H9 (cell line): ENCODE measurements around the gene SSUH2. TPM values are rescaled to one million over a fixed set of nuclear protein-coding genes. Genes with fewer than 3 reads are reported as not detected.
"Not testable (repeated sequence)": the region's sequence is repeated elsewhere in the genome, so short reads cannot be mapped to it uniquely, and the experiment has no call there.

ENCODE experiments used
- DNase-seq: peaks from one replicate; pipeline ENCODE4 v3.0.0-alpha.2; 2017
- H2AFZ ChIP-seq: one replicate; pipeline ENCODE4 v1.6.1; 2013; ENCODE audit warnings: mild to moderate bottlenecking, low read length, control low read depth, moderate library complexity
- H2AK5ac ChIP-seq: 2 replicates; pipeline ENCODE4 v1.6.1; 2013; ENCODE audit warnings: low read length, control low read depth, mixed read lengths; ENCODE audit not compliant: insufficient read length
- H2BK120ac ChIP-seq: one replicate; pipeline ENCODE4 v1.6.1; 2013; ENCODE audit warnings: low read depth, mild to moderate bottlenecking, low read length, control low read depth, inconsistent platforms; ENCODE audit not compliant: poor library complexity, severe bottlenecking
- H2BK12ac ChIP-seq: 2 replicates; pipeline ENCODE4 v1.6.1; 2013; ENCODE audit warnings: low read length, control low read depth, mixed read lengths, low read depth; ENCODE audit not compliant: insufficient read length
- H2BK15ac ChIP-seq: 2 replicates; pipeline ENCODE4 v1.6.1; 2013; ENCODE audit warnings: low read depth, low read length, control low read depth
- H2BK20ac ChIP-seq: one replicate; pipeline ENCODE4 v1.6.1; 2013; ENCODE audit warnings: low read depth, mild to moderate bottlenecking, low read length, control low read depth, inconsistent platforms; ENCODE audit not compliant: poor library complexity, severe bottlenecking
- H2BK5ac ChIP-seq: 2 replicates; pipeline ENCODE4 v1.6.1; 2013; ENCODE audit warnings: low read length, control low read depth, mixed read lengths; ENCODE audit not compliant: insufficient read length
- H3K14ac ChIP-seq: 2 replicates; pipeline ENCODE4 v1.6.1; 2013; ENCODE audit warnings: low read length, control low read depth; ENCODE audit not compliant: insufficient read depth
- H3K18ac ChIP-seq: 2 replicates; pipeline ENCODE4 v1.6.1; 2013; ENCODE audit warnings: low read depth, mild to moderate bottlenecking, mixed read lengths, low read length, control low read depth; ENCODE audit not compliant: insufficient read length
- H3K23ac ChIP-seq: 2 replicates; pipeline ENCODE4 v1.6.1; 2013; ENCODE audit warnings: low read length, control low read depth, mixed read lengths, low read depth; ENCODE audit not compliant: insufficient read length
- H3K23me2 ChIP-seq: 2 replicates; pipeline ENCODE4 v1.6.1; 2013; ENCODE audit warnings: low read depth, mild to moderate bottlenecking, mixed read lengths, low read length, control low read depth; ENCODE audit not compliant: insufficient read length, poor library complexity, severe bottlenecking
- H3K27ac ChIP-seq: 2 replicates; pipeline ENCODE4 v1.5.1; 2013; ENCODE audit warnings: low read length, control low read depth, mixed read lengths, low read depth; ENCODE audit not compliant: insufficient read length
- H3K27me3 ChIP-seq: 2 replicates; pipeline ENCODE4 v1.6.1; 2013; ENCODE audit warnings: low read length, control low read depth, inconsistent platforms; ENCODE audit not compliant: insufficient read depth
- H3K4ac ChIP-seq: 2 replicates; pipeline ENCODE4 v1.6.1; 2013; ENCODE audit warnings: low read depth, mild to moderate bottlenecking, control low read depth, inconsistent platforms, low read length, moderate library complexity
- H3K4me1 ChIP-seq: 2 replicates; pipeline ENCODE4 v1.6.1; 2013; ENCODE audit warnings: low read length, control low read depth, inconsistent platforms; ENCODE audit not compliant: insufficient read depth
- H3K4me2 ChIP-seq: 2 replicates; pipeline ENCODE4 v1.6.1; 2013; ENCODE audit warnings: low read length, control low read depth, mixed read lengths; ENCODE audit not compliant: insufficient read length, insufficient read depth
- H3K56ac ChIP-seq: 2 replicates; pipeline ENCODE4 v1.6.1; 2013; ENCODE audit warnings: low read depth, mild to moderate bottlenecking, mixed read lengths, low read length, control low read depth; ENCODE audit not compliant: insufficient read length
- H3K79me1 ChIP-seq: 2 replicates; pipeline ENCODE4 v1.6.1; 2013; ENCODE audit warnings: low read depth, mild to moderate bottlenecking, moderate library complexity, low read length, control low read depth, inconsistent platforms; ENCODE audit not compliant: insufficient read depth, poor library complexity, severe bottlenecking
- H3K79me2 ChIP-seq: 2 replicates; pipeline ENCODE4 v1.6.1; 2013; ENCODE audit warnings: low read length, control low read depth, inconsistent platforms; ENCODE audit not compliant: insufficient read depth
- H3K9ac ChIP-seq: 2 replicates; pipeline ENCODE4 v1.6.1; 2013; ENCODE audit warnings: low read length, control low read depth, mixed read lengths; ENCODE audit not compliant: insufficient read length; ENCODE audit errors: extremely low read depth
- H3K9me3 ChIP-seq: one replicate; pipeline ENCODE4 v1.6.1; 2013; ENCODE audit warnings: low read depth, low read length, inconsistent platforms; ENCODE audit not compliant: control insufficient read depth
- H3T11ph ChIP-seq: one replicate; pipeline ENCODE4 v1.6.1; 2013; ENCODE audit warnings: mild to moderate bottlenecking, low read length, control low read depth, inconsistent platforms
- H4K20me1 ChIP-seq: one replicate; pipeline ENCODE4 v1.6.1; 2013; ENCODE audit not compliant: control insufficient read depth, insufficient read length, insufficient read depth
- H4K5ac ChIP-seq: 2 replicates; pipeline ENCODE4 v1.6.1; 2013; ENCODE audit warnings: low read depth, mild to moderate bottlenecking, mixed read lengths, low read length, control low read depth; ENCODE audit not compliant: insufficient read length
- H4K8ac ChIP-seq: replicated peaks from 2 replicates; pipeline ENCODE4 v1.6.1; 2013; ENCODE audit warnings: low read length, control low read depth, mixed read lengths, low read depth; ENCODE audit not compliant: insufficient read length
- H4K91ac ChIP-seq: 2 replicates; pipeline ENCODE4 v1.6.1; 2013; ENCODE audit warnings: low read depth, mild to moderate bottlenecking, moderate library complexity, mixed read lengths, low read length, control low read depth; ENCODE audit not compliant: insufficient read length
- H3K27ac Mint-ChIP-seq, 3 experiments: 2 replicates in 2 of 3; 3 replicates in 1 of 3; pipeline ENCODE4 v1.8.0; 2020 to 2021; ENCODE audit warnings: mixed read lengths in 3 of 3, mild to moderate bottlenecking in 1 of 3, moderate library complexity in 1 of 3
- H3K27me3 Mint-ChIP-seq: 2 replicates; pipeline ENCODE4 v1.8.0; 2021; ENCODE audit warnings: low read depth, mild to moderate bottlenecking, moderate library complexity, mixed read lengths
- H3K36me3 Mint-ChIP-seq, 3 experiments: 2 replicates in 2 of 3; 3 replicates in 1 of 3; pipeline ENCODE4 v1.8.0; 2020 to 2021; ENCODE audit warnings: low read depth in 3 of 3, mixed read lengths in 3 of 3; ENCODE audit not compliant: insufficient read depth in 1 of 3
- H3K4me1 Mint-ChIP-seq, 2 experiments: 2 replicates each; pipeline ENCODE4 v1.8.0; 2020; ENCODE audit warnings: mixed read lengths in 2 of 2
- H3K4me3 Mint-ChIP-seq, 2 experiments: 2 replicates in 1 of 2; 3 replicates in 1 of 2; pipeline ENCODE4 v1.8.0; 2020 to 2021; ENCODE audit warnings: mild to moderate bottlenecking in 2 of 2, mixed read lengths in 2 of 2, moderate library complexity in 1 of 2
- H3K9me3 Mint-ChIP-seq, 2 experiments: 2 replicates in 1 of 2; 3 replicates in 1 of 2; pipeline ENCODE4 v1.8.0; 2020; ENCODE audit warnings: mild to moderate bottlenecking in 2 of 2, mixed read lengths in 2 of 2, moderate library complexity in 1 of 2
- WGBS: extraction: QIAGEN DNeasy Blood & Tissue Kit; methylation state at CpG from one replicate; pipeline ENCODE4 v1.1.7; 2013; ENCODE audit warnings: missing lambda C conversion rate, low lambda C conversion rate, mixed read lengths; ENCODE audit not compliant: insufficient read length; ENCODE audit errors: extremely low coverage; 5-methylcytosine and 5-hydroxymethylcytosine counted together
- total RNA-seq: library from RNA; stranded (reverse); gene quantifications from 2 replicates; pipeline ENCODE4 v1.2.1, GENCODE V29; 2021

Gene SSUH2
- total RNA-seq, 1 experiment from 2014 or later = 0.61 TPM

- H3K27me3 ChIP-seq, H2AK5ac ChIP-seq, H3K9ac ChIP-seq, H4K91ac ChIP-seq, H2BK5ac ChIP-seq, H4K20me1 ChIP-seq, H3K9me3 ChIP-seq, H2BK20ac ChIP-seq, H3K4me1 ChIP-seq, H4K5ac ChIP-seq, H3K23me2 ChIP-seq, H3K27ac Mint-ChIP-seq, H3K23ac ChIP-seq, H4K8ac ChIP-seq, H2BK120ac ChIP-seq, H3K79me2 ChIP-seq, H3K4me2 ChIP-seq, H2AFZ ChIP-seq, H2BK15ac ChIP-seq, DNase-seq, H3K4ac ChIP-seq, H3K9me3 Mint-ChIP-seq, H3T11ph ChIP-seq, H3K14ac ChIP-seq, H3K27ac ChIP-seq, H2BK12ac ChIP-seq, H3K56ac ChIP-seq, H3K18ac ChIP-seq, H3K36me3 Mint-ChIP-seq, H3K79me1 ChIP-seq, H3K4me3 Mint-ChIP-seq: not testable (repeated sequence)
- Mint-ChIP-seq H3K4me1 (peaks cover 5 to 14% of the 10 kb centered on the region in 2 experiments), H3K27me3 (peaks cover 35% of the 10 kb centered on the region)
- no CpG with 5 or more reads among the region's 7 CpGs for WGBS
Measured at GRCh38 chr3:8675591-8675990, 31.0 kb upstream of the SSUH2 start.
